ENCODE results near the gene OR4B1.

- no peak for TF ChIP-seq POLR2A (IDR thresholded peaks at IDR 0.05)
- TF ChIP-seq CTCF (IDR thresholded peaks at IDR 0.05): no peak
Measured at GRCh38 chr11:48207881-48208280, 8.7 kb upstream of the OR4B1 start.
